ENCODE measurements around the gene WDR46. TPM values are rescaled to one million over a fixed set of nuclear protein-coding genes. Genes with fewer than 3 reads are reported as not detected.
"Not testable (repeated sequence)": the region's sequence is repeated elsewhere in the genome, so short reads cannot be mapped to it uniquely, and the experiment has no call there.

The WDR46 gene
- polyA plus RNA-seq, 1 experiment = 43.3 TPM

- Histone ChIP-seq H3K9me3 (ENCODE audit: control insufficient read depth, insufficient read depth, low read length) (no peaks in the 10 kb centered on the region), H3K27me3 (ENCODE audit: control insufficient read depth, insufficient read depth, low read length) (no peaks in the 10 kb centered on the region), H3K27ac (ENCODE audit: low read depth, low read length) (peak overlapping the region; percentile 94), H3K4me3 (ENCODE audit: low read depth, low read length) (peak overlapping the region; percentile 94)
- no peak for TF ChIP-seq CTCF (IDR thresholded peaks at IDR 0.05; ENCODE audit: low read depth, low read length)
- POLR2A ChIA-PET = interaction anchor here (1.0 to 3.8 kb wide), 10 partner anchors 11 to 299 kb away, joined by 4 to 52 read pairs (median 10); partner anchors contain the start of genes PFDN6, WDR46 and ZBTB22
- no peak for DNase-seq (ENCODE audit: low read depth, low spot score)
- CTCF ChIA-PET = interaction anchor here (1.3 kb wide), 1 partner anchor 11 kb away, joined by 3 read pairs; no protein-coding TSS in a partner anchor
Measured at GRCh38 chr6:33271117-33271467, 17.9 kb downstream of the WDR46 start.

GRCh38 chr6:33264015-33264414 is 25.0 kb downstream of the WDR46 start:
- DNase-seq (ENCODE audit: low read depth, low spot score) = no peak
- Histone ChIP-seq H3K4me3 (ENCODE audit: low read depth, low read length) (no peak overlapping the region), H3K27ac (ENCODE audit: low read depth, low read length) (no peak overlapping the region), H3K9me3 (ENCODE audit: control insufficient read depth, insufficient read depth, low read length) (no peaks in the 10 kb centered on the region), H3K27me3 (ENCODE audit: control insufficient read depth, insufficient read depth, low read length) (no peaks in the 10 kb centered on the region)
- no peak for TF ChIP-seq CTCF (IDR thresholded peaks at IDR 0.05; ENCODE audit: low read depth, low read length)
- POLR2A ChIA-PET = no interaction called here
- CTCF ChIA-PET = no interaction called here

- DNase-seq (ENCODE audit: low read depth, low spot score); H3K27ac ChIP-seq (ENCODE audit: low read depth, low read length); POLR2A ChIA-PET; H3K4me3 ChIP-seq (ENCODE audit: low read depth, low read length); H3K27me3 ChIP-seq (ENCODE audit: control insufficient read depth, insufficient read depth, low read length); H3K9me3 ChIP-seq (ENCODE audit: control insufficient read depth, insufficient read depth, low read length): not testable (repeated sequence)
- CTCF ChIA-PET = interaction anchor here (0.9 to 2.4 kb wide), 2 partner anchors 14 to 248 kb away, joined by 3 to 10 read pairs; no protein-coding TSS in a partner anchor
Measured at GRCh38 chr6:33262490-33262889, 26.5 kb downstream of the WDR46 start.

- H3K27me3 ChIP-seq (ENCODE audit: control insufficient read depth, insufficient read depth, low read length) = no peaks in the 10 kb centered on the region
- CTCF ChIA-PET = no interaction called here
- no peak for TF ChIP-seq CTCF (IDR thresholded peaks at IDR 0.05; ENCODE audit: low read depth, low read length)
- no peaks in the 10 kb centered on the region for H3K9me3 ChIP-seq (ENCODE audit: control insufficient read depth, insufficient read depth, low read length)
- no peak overlapping the region for H3K27ac ChIP-seq (ENCODE audit: low read depth, low read length)
- POLR2A ChIA-PET = interaction anchor here (1.9 kb wide), 1 partner anchor 13 kb away, joined by 5 read pairs; the partner anchor contains the start of genes RPS18 and VPS52
- DNase-seq (ENCODE audit: low read depth, low spot score) = no peak
- H3K4me3 ChIP-seq (ENCODE audit: low read depth, low read length) = no peak overlapping the region
Measured at GRCh38 chr6:33259032-33259431, 30.0 kb downstream of the WDR46 start.

- Histone ChIP-seq H3K27ac (ENCODE audit: low read depth, low read length) (no peak overlapping the region), H3K4me3 (ENCODE audit: low read depth, low read length) (no peak overlapping the region), H3K9me3 (ENCODE audit: control insufficient read depth, insufficient read depth, low read length) (no peaks in the 10 kb centered on the region), H3K27me3 (ENCODE audit: control insufficient read depth, insufficient read depth, low read length) (no peaks in the 10 kb centered on the region)
- no peak for TF ChIP-seq CTCF (IDR thresholded peaks at IDR 0.05; ENCODE audit: low read depth, low read length)
- no peak for DNase-seq (ENCODE audit: low read depth, low spot score)
- ChIA-PET CTCF (interaction anchor here (0.8 kb wide), 1 partner anchor 270 kb away, joined by 4 read pairs; no protein-coding TSS in a partner anchor), POLR2A (interaction anchor here (0.6 to 1.6 kb wide), 3 partner anchors 17 to 1759 kb away, joined by 3 to 6 read pairs (median 3); partner anchors contain the start of genes RPS18 and VPS52)
Measured at GRCh38 chr6:33254591-33254990, 34.4 kb downstream of the WDR46 start.

Data from AG04450 (cell line).